COLO668 (cell line): ENCODE measurements around the gene RFX1.
"Not testable (repeated sequence)": the region's sequence is repeated elsewhere in the genome, so short reads cannot be mapped to it uniquely, and the experiment has no call there.

Experiments used
- DNase-seq: peaks from one replicate; lab custom pipeline; 2025; ENCODE audit not compliant: unreplicated experiment; lab: John Stamatoyannopoulos, UW

Gene RFX1

GRCh38 chr19:14027856-14028450 is 21.8 kb upstream of the RFX1 start, which contains the start of gene RLN3:
RLN3 (plus strand) TSS chr19:14028148; CDS start chr19:14028205, 57 bp downstream.
- DNase-seq, result no peak

DNA sequence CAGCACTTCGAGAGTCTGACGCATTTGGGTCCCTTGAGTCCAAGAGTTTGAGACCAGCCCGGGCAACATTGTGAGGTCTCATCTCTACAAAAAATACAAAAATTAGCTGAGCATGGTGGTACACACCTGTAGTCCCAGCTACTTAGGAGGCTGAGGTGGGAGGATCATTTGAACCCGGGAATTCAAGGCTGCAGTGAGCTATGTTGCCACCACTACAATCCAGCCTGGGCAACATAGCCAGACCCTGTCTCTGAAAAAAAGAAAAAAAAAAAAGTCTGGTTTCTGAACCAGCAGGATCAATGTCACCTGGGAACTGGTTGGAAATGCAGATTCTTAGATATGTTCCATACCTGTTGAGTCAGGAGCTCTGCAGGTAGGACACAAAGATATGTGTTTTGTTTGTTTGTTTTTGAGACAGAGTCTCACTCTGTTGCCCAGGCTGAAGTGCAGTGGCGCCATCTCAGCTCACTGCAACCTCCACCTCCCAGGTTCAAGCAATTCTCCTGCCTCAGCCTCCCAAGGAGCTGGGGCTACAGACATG is 20.6 kb upstream of the RFX1 start:
- not testable (repeated sequence) for DNase-seq

DNA sequence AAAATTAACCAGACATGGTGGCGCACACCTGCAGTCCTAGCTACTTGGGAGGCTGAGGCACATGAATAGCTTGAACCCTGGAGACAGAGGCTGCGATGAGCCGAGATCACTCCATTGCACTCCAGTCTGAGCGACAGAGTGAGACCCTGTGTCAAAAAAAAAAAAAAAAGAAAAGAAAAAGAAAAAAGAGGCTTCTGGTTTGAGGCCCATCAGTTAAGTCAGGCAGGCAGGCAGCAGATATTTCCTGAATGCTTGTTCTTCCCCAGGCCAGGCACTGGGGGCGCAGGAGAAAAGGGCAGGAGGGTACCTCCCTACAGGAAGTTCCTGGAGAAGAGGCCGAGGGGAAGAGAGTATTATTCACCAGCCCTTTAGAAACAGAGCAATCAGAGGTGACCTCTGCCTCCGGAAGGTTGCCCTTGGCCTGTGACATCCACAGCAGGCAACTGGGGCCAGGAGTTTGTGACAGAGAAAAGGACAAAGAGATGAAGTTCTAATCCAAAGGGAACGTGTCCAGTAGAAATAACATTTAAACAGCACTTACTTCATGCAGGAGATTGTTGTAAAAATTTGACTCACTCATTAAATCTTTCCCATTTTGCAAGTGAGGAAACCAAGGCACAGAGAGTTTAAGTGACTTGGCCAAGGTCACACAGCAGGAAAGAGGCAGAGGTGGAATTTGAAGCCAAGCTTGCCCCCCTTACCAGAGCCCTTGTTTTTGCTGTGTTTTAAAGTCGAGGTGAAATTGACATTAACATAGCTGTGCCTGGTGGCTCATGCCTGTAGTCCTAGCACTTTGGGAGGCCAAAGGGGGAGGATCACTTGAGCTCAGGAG is 17.5 kb upstream of the RFX1 start:
- DNase-seq, result peak; percentile 55

- DNase-seq, result no peak
Observed at GRCh38 chr19:14022469-14022868, 16.3 kb upstream of the RFX1 start.

- DNase-seq, result peak; percentile 11
Observed at GRCh38 chr19:14021474-14021873, 15.4 kb upstream of the RFX1 start.

DNA sequence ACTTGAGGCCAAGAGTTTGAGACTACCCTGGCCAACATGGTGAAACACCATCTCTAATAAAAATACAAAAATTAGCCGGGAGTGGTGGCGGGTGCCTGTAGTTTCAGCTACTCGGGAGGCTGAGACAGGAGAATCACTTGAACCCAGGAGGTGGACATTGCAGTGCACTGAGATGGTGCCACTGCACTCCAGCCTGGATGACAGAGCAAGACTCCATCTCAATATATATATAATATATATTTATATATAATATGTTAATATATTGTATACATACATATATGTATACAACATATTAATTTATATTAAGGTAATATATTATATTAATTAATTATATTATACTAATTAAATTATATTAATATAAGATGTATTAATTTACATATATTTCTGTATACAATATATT is 13.6 kb upstream of the RFX1 start:
- DNase-seq, result not testable (repeated sequence)

GRCh38 chr19:14019100-14019499 is 13.0 kb upstream of the RFX1 start:
- no peak for DNase-seq

GRCh38 chr19:14015524-14016035 is 9.5 kb upstream of the RFX1 start:
- DNase-seq, result no peak

DNA sequence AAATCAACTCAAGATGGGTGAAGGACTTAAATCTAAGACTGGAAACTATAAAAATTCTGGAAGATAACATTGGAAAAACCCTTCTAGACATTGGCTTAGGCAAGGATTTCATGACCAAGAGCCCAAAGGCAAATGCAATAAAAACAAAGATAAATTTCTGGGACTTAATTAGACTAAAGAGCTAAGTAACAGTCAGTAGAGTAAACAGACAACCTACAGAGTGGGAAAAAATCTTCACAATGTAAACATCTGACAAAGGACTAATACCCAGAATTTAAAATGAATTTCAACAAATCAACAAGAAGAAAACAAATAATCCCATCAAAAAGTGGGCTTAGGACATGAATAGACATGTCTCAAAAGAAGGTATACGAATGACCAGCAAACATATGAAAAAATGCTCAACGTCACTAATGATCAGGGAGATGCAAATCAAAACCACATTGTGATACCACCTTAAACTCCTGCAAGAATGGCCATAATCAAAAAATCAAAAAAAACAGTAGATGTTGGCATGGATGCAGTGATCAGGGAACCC is 6.3 kb upstream of the RFX1 start:
- no peak for DNase-seq

DNA sequence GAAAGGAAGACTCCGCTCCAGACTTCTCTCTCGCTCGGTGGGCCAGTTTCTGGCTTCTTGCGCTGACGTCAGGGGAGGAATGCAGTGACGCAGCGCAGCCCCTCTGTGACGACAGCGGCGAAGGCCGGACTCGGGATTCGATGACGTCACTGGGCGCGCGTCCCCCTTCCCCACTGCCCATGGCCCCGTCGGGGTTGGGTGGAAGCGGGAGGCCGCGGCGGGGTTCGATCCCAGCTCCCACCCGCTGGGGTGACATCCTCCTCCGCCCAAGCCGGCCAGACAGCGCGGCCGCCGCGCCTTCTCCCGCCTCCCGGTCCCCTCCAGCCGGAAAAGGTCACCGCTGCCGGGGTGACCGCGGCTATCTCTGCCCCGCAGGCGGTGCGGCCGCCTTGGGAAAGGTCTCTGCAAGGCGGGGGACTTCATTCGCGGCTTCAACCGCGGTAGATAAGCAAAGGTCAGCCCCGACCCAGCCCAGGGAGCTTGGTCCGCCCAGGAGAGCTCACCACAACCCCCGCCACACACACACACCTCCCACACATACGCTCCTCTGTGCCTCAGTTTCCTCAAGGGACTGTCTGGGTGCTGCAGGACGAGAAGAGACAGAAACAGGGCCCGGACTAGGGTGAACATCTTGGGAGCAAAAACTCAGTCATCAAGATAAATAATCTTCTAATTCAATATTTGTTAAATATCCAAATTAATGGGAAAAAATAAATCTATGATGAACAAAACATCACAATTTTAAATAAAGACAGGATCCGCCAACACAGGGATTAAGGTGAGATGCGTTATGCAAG is 844 bp upstream of the RFX1 start:
- DNase-seq, result peak; percentile 94

DNA sequence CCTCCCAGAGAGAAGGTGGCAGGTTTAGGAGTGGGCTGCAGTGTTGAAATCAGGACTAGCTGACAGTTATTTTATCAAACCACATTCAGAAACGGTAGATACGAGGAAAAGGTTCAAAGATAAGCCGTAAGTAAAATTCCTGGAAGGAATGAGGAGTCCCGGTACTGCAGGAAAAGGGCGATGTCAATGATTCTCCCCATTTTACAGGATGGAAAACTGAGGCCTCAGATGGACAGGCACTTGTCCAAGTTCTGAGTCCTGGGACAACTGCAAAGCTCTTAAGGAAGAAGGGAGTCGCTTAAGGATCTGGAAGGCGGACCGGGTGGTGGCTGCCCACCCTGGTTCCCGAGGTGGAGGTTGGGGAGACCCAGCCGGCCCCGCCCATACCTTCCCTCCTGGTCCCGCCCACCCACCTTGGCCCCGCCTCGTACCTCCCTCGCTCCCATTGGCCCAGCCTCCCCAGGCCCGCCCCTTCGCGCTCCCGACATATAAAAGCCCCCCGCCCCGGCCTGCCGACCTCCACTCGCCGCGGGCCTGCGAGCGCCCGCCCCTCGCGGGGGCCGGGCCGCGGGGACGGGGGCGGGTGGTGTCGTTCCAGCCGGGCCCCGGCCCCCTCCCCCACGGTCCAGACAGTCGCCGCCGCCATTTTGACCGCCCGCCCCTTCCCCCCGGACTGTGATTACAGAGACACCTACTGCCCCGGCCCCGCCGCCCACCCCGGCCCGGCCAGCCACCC is 603 bp downstream of the RFX1 start:
- peak; percentile 86 for DNase-seq

- peak; percentile 34 for DNase-seq
Observed at GRCh38 chr19:14004619-14005348, 1.3 kb downstream of the RFX1 start.

DNA sequence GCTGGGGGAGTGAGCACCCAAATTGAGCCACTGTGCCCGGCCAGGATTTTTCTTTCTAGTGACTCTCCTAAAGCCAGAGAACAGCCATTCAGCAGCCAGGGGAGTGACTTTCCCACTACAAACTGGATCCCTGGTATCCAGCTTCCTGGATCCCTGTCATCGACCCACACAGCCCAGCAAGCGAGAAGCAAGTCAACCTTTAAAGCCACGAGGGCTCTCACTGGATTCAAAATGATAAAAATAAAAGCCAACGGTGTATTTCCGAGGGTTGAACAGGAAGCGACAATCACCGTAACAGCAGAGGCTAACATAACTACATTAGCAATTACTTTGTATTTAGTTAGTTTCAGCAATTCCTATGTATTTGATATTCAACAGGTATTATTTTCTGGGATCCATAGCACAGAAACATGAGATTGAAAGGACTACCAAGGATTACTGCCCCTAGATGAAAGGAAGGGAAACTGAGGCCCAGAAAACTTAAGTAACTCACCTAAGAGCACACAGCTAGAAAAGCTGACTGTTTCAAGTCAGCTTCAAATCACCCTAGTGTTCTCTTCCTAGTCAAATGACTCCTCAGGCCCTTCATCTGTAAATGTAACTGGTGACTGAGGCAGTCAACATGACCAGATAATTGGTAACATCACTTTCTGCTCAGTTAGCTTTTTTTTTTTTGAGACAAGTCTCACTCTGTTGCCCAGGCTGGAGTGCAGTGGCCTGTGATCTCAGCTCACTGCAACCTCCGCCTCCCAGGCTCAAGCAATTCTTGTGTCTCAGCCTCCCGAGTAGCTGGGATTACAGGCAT is 2.7 kb downstream of the RFX1 start:
- no peak for DNase-seq

DNA sequence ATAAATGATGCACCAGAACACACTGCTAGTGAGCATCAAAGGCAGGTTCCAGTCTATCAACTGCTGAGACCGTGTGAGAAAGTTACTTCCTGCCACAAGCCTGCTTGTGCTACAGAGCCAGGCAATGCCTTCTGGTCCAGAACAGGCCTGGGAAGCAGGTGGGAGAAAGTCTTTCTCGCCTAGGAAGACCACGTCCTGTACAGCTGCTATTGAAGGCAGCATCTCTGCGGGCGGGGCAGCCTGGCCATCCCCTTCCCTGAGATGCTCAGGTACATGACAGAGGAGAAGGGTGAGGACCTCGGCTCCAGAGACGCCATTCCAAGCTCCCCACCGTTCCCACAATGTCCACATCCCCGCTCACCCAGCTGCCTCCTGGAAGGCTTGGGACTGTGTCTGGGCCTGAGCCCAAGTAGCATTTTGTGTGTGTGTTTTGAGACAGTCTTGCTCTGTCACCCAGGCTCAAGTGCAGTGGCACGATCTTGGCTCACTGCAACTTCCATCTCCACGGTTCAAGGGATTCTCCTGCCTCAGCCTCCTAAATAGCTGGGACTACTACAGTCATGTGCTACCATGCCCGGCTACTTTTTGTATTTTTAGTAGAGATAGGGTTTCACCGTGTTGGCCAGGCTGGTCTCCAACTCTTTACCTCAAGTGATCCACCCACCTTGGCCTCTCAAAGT is 3.4 kb downstream of the RFX1 start:
- DNase-seq, result no peak

DNA sequence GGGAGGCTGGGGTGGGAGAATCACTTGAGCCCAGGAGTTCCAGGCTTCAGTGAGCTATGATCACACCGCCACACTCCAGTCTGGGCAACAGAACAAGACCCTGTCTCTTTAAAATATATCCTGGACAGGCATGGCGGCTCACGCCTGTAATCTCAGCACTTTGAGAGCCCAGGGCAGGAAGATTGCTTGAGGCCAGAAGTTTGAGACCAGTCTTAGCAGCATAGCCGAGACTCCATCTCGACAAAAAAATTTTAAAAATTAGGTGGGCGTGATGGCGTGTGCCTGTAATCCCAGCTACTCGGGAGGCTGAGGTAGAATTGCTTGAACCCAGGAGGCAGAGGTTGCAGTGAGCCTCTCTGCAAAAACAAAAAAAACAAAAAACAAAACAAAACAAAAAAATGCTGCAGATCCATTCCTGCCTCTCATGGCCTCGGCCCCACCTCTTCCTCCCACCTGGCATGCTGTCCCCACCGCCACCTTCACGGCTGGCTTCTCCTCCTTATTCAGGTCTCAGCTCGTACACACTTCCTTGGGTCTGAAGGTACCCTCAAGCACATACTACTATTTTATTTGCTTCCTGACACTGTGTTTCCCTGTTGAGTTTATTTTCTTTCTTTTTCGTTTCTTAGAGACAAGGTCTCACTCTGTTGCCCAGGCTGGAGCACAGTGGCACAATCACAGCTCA is 5.3 kb downstream of the RFX1 start:
- no peak for DNase-seq

- DNase-seq, result no peak
Observed at GRCh38 chr19:13999085-13999484, 7.0 kb downstream of the RFX1 start.

DNA sequence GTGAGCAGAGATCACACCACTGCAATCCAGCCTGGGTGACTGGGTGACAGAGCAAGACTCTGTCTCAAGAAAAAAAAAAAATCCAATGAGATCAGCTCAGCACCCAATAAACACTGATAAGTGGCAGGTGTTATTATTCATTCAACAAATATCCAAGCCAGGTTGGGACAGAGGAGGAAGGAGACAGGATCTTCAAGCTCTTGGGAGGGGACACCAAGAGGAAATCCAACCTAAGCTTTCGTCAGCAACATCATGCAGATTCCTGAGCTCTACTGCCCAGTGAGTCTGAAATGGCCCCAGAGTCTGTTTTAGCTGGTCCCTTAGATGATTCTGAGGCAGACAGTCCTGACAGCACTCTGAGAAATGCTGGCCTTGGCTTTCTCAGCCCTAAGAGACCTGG is 7.7 kb downstream of the RFX1 start:
- no peak for DNase-seq

DNA sequence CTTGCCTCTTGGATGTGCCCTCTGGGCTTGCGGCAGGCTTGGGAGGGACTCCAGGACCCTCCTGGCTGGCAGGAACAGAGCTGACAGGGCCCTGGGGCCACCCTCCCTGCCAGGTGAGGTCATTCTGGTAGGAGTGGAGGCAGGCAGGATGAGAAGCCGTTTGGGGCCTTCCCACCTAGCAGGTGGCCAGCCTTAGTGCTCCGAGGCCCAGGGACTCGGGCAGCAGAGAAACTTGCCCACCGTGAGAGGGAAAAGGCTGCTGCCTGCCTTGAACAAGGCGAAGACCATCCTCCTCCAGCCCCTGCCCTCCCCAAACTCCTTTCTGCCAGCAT is 8.5 kb downstream of the RFX1 start:
- DNase-seq, result no peak
